ENCODE results near the gene SUSD1.
"Not testable (repeated sequence)": the region's sequence is repeated elsewhere in the genome, so short reads cannot be mapped to it uniquely, and the experiment has no call there.

The SUSD1 gene

GRCh38 chr9:112173489-112174221, 1.4 kb downstream of the SUSD1 start:
- DNase-seq: no peak

GRCh38 chr9:112170968-112171367, 4.1 kb downstream of the SUSD1 start:
- DNase-seq: no peak

GRCh38 chr9:112170235-112170634, 4.9 kb downstream of the SUSD1 start:
- DNase-seq: no peak

- DNase-seq: no peak
Observed at GRCh38 chr9:112169368-112169767, 5.7 kb downstream of the SUSD1 start.

GRCh38 chr9:112168197-112168596, 6.9 kb downstream of the SUSD1 start:
- DNase-seq: no peak

GRCh38 chr9:112166176-112167140, 8.6 kb downstream of the SUSD1 start:
- DNase-seq: no peak

GRCh38 chr9:112162621-112163413, 12.3 kb downstream of the SUSD1 start:
- no peak for DNase-seq

- no peak for DNase-seq
Observed at GRCh38 chr9:112159781-112160180, 15.3 kb downstream of the SUSD1 start.

GRCh38 chr9:112158656-112159367, 16.3 kb downstream of the SUSD1 start:
- no peak for DNase-seq

- no peak for DNase-seq
Observed at GRCh38 chr9:112157961-112158360, 17.1 kb downstream of the SUSD1 start.

- no peak for DNase-seq
Observed at GRCh38 chr9:112157087-112157486, 18.0 kb downstream of the SUSD1 start.

GRCh38 chr9:112149211-112149610, 25.9 kb downstream of the SUSD1 start:
- DNase-seq: no peak

GRCh38 chr9:112145886-112146285, 29.2 kb downstream of the SUSD1 start:
- no peak for DNase-seq

- no peak for DNase-seq
Observed at GRCh38 chr9:112144807-112145206, 30.3 kb downstream of the SUSD1 start.

GRCh38 chr9:112142420-112142819, 32.7 kb downstream of the SUSD1 start:
- DNase-seq: no peak

- DNase-seq: no peak
Observed at GRCh38 chr9:112140936-112141335, 34.2 kb downstream of the SUSD1 start.

- no peak for DNase-seq
Observed at GRCh38 chr9:112137066-112137465, 38.0 kb downstream of the SUSD1 start.

- DNase-seq: no peak
Observed at GRCh38 chr9:112135706-112136105, 39.4 kb downstream of the SUSD1 start.

GRCh38 chr9:112133806-112134205, 41.3 kb downstream of the SUSD1 start:
- not testable (repeated sequence) for DNase-seq

GRCh38 chr9:112132356-112132755, 42.7 kb downstream of the SUSD1 start:
- no peak for DNase-seq

- no peak for DNase-seq
Observed at GRCh38 chr9:112130997-112131396, 44.1 kb downstream of the SUSD1 start.

- no peak for DNase-seq
Observed at GRCh38 chr9:112130347-112130746, 44.8 kb downstream of the SUSD1 start.

Data from 8988T (cell line).